ENCODE results near the gene XPC.

- no peak for TF ChIP-seq TAF1 (IDR thresholded peaks at IDR 0.05; ENCODE audit: borderline replicate concordance, low read depth, low read length)
- TF ChIP-seq POLR2A (IDR thresholded peaks at IDR 0.05; ENCODE audit: low read depth, low read length), result no peak
- no peak for TF ChIP-seq POLR2AphosphoS5 (IDR thresholded peaks at IDR 0.05; ENCODE audit: low read depth, low read length)
Measured at GRCh38 chr3:14206548-14207177, 28.3 kb upstream of the XPC start.

Data from GM12892 (cell line).